HepG2 (cell line): ENCODE data around the gene ADCYAP1R1. TPM values are rescaled to one million over a fixed set of nuclear protein-coding genes. Genes with fewer than 3 reads are reported as not detected.

Experiments
- ATAC-seq: fragments of 200-7000 bp; cut with Tn5 transposase; 3 replicates; pipeline ENCODE4 v1.9.1; 2020; ENCODE audit warnings: mild to moderate bottlenecking, moderate library complexity
- BruUV-seq: library from RNA; stranded (reverse); fragments of 400-500 nt; replicated peaks from 2 replicates; lab custom pipeline; 2021; lab: Mats Ljungman, UMichigan
- CTCF ChIA-PET: fragments of 300-600 bp; formaldehyde crosslinking; extraction: SDS; loops from one replicate; lab custom pipeline; 2021; ENCODE audit warnings: low total read pairs, inconsistent platforms, low intra/inter-chr PET ratio; lab: Yijun Ruan, JAX
- POLR2A ChIA-PET: fragments of 350-600 bp; sonication (Branson Sonifier 250); formaldehyde crosslinking; loops from one replicate; lab custom pipeline; 2020; ENCODE audit warnings: antibody characterized with exemption, inconsistent platforms; lab: Yijun Ruan, JAX
- DNase-seq: peaks from one replicate; pipeline ENCODE4 v3.0.0-alpha.2; 2015; ENCODE audit warnings: low spot score
- FAIRE-seq: peaks from 3 replicates; lab custom pipeline; 2011; peaks lifted over from hg19 to GRCh38; lab: Jason Lieb, UNC
- H2AFZ ChIP-seq: one replicate; pipeline ENCODE4 v1.6.1; 2011; ENCODE audit warnings: low read length, inconsistent platforms
- H3K27ac ChIP-seq: fragments of 300-600 bp; 3 replicates; pipeline ENCODE4 v1.8.0; 2011; ENCODE audit warnings: mixed run types, mild to moderate bottlenecking, mixed read lengths, low read length, inconsistent platforms; ENCODE audit not compliant: insufficient read depth; ENCODE audit errors: extremely low read length
- H3K27me3 ChIP-seq, 2 experiments: fragments of 200-600 bp in 1 of 2; 2 replicates in 1 of 2; 3 replicates in 1 of 2; pipeline versions ENCODE4 v1.6.0 to v1.8.0; 2011; ENCODE audit warnings: low read length in 2 of 2, mild to moderate bottlenecking in 2 of 2, moderate library complexity in 2 of 2, inconsistent platforms in 1 of 2; ENCODE audit not compliant: insufficient read depth in 2 of 2, control insufficient read depth in 1 of 2
- H3K36me3 ChIP-seq, 2 experiments: fragments of 200-600 bp in 1 of 2; replicated peaks in 1 of 2; 2 replicates in 1 of 2; 3 replicates in 1 of 2; pipeline versions ENCODE4 v1.5.1 to v1.8.0; 2011; ENCODE audit warnings: low read length in 2 of 2, inconsistent platforms in 1 of 2; ENCODE audit not compliant: insufficient read depth in 2 of 2, control insufficient read depth in 1 of 2
- H3K4me1 ChIP-seq: 2 replicates; pipeline ENCODE4 v1.5.1; 2012; ENCODE audit warnings: low read length, inconsistent platforms; ENCODE audit not compliant: insufficient read depth
- H3K4me2 ChIP-seq: 2 replicates; pipeline ENCODE4 v1.6.0; 2011; ENCODE audit warnings: low read depth, low read length, inconsistent platforms
- H3K4me3 ChIP-seq, 3 experiments: fragments of 200-600 bp in 1 of 3; sonication (generic), shearing (Covaris generic) in 1 of 3; replicated peaks in 1 of 3; 2 replicates each; pipeline ENCODE4 v1.5.1; 2011 to 2016; ENCODE audit warnings: low read length in 3 of 3, inconsistent platforms in 2 of 3, low read depth in 2 of 3, mild to moderate bottlenecking in 2 of 3, control low read depth in 1 of 3, mixed read lengths in 1 of 3; ENCODE audit not compliant: insufficient read depth in 1 of 3
- H3K79me2 ChIP-seq: one replicate; pipeline ENCODE4 v1.6.1; 2011; ENCODE audit warnings: low read length, inconsistent platforms; ENCODE audit not compliant: insufficient read depth
- H3K9ac ChIP-seq: 2 replicates; pipeline ENCODE4 v1.6.0; 2011; ENCODE audit warnings: mild to moderate bottlenecking, low read depth, low read length, inconsistent platforms; ENCODE audit not compliant: insufficient read depth
- H3K9me3 ChIP-seq: 2 replicates; pipeline ENCODE4 v1.5.1; 2012; ENCODE audit warnings: mild to moderate bottlenecking, low read length
- H4K20me1 ChIP-seq: 2 replicates; pipeline ENCODE4 v1.6.0; 2011; ENCODE audit warnings: inconsistent platforms, mild to moderate bottlenecking, low read length, moderate library complexity; ENCODE audit not compliant: insufficient read depth
- ARID3A ChIP-seq: IDR thresholded peaks from 2 replicates; pipeline ENCODE4 v1.6.1; 2012; ENCODE audit warnings: low read depth, low read length, improper control_type of control experiment
- ARID5B ChIP-seq: IDR thresholded peaks from 2 replicates; pipeline ENCODE4 v1.4.0; 2020; ENCODE audit warnings: mild to moderate bottlenecking, missing genetic modification reagents
- FOXA3 ChIP-seq: IDR thresholded peaks from 2 replicates; pipeline ENCODE4 v1.6.1; 2016; ENCODE audit warnings: missing genetic modification reagents, missing compliant biosample characterization
- IKZF4 ChIP-seq: sonication (generic); formaldehyde crosslinking; IDR thresholded peaks from 2 replicates; pipeline ENCODE4 v1.5.1; 2020; ENCODE audit warnings: borderline replicate concordance, mild to moderate bottlenecking, low read depth, missing genetic modification reagents; ENCODE audit errors: not compliant biosample characterization
- MXI1 ChIP-seq: IDR thresholded peaks from 3 replicates; pipeline ENCODE4 v1.6.1; 2012; ENCODE audit warnings: low read depth, low read length, inconsistent platforms, borderline replicate concordance
- SRSF1 ChIP-seq: fragments of 200-400 bp; formaldehyde crosslinking; optimal IDR thresholded peaks from 2 replicates; pipeline ENCODE3; 2017; ENCODE audit warnings: mild to moderate bottlenecking, low read depth, low read length, moderate library complexity
- ZBTB44 ChIP-seq: sonication (generic); formaldehyde crosslinking; IDR thresholded peaks from 2 replicates; pipeline ENCODE4 v1.4.0; 2020; ENCODE audit warnings: missing genetic modification reagents
- ZNF430 ChIP-seq: sonication (generic); formaldehyde crosslinking; IDR thresholded peaks from 2 replicates; pipeline ENCODE4 v1.9.0; 2021; ENCODE audit warnings: mild to moderate bottlenecking, missing genetic modification reagents
- ZNF576 ChIP-seq: sonication (generic); formaldehyde crosslinking; IDR thresholded peaks from 2 replicates; pipeline ENCODE4 v1.4.0; 2020; ENCODE audit warnings: mild to moderate bottlenecking, missing genetic modification reagents
- WGBS: methylation state at CpG from one replicate; pipeline ENCODE4 v1.1.6; 2017; ENCODE audit warnings: low lambda C conversion rate; 5-methylcytosine and 5-hydroxymethylcytosine counted together
- in situ Hi-C: cut with HindIII; loops from 2 replicates; pipeline ENCODE4 v1.10.0; 2017; ENCODE audit warnings: low pct_unique_long_range_greater_than_20kb; ENCODE audit not compliant: extremely low pct_ligation_motif_present
- intact Hi-C: fragments of 100-400 bp; cut with micrococcal nuclease; formaldehyde crosslinking; loops from one replicate; pipeline ENCODE4 v1.10.0; 2022; ENCODE audit not compliant: unreplicated experiment
- polyA plus RNA-seq, 8 experiments: library from polyadenylated mRNA; depleted of rRNA in 3 of 8; stranded (reverse) in 7 of 8; unstranded in 1 of 8; fragments of >200 nt; fragmentation: Illumina TruSeq in 4 of 8; extraction: Trizol in 4 of 8; gene quantifications; 2 replicates each; pipeline versions ENCODE4 v1.2.1 to v1.2.3, GENCODE V29; 2011 to 2016; ENCODE audit warnings: low read depth in 4 of 8, missing spikeins in 1 of 8, mixed read lengths in 1 of 8; ENCODE audit not compliant: insufficient read depth in 1 of 8
- total RNA-seq, 5 experiments: library from RNA; depleted of rRNA; stranded (reverse); fragments of >200 nt; fragmentation: Illumina TruSeq; extraction: Trizol; gene quantifications; 2 replicates each; pipeline ENCODE4 v1.2.3, GENCODE V29; 2016; ENCODE audit warnings: low read depth in 1 of 5

ADCYAP1R1 gene
- total and polyA plus RNA-seq, 2 of the 13 experiments (the other 11 are each of a cell fraction or from before 2014, with no cell fraction given) = not detected

- ATAC-seq = no peak
- POLR2A ChIA-PET = no interaction called here
- Histone ChIP-seq H3K36me3 (no peaks in the 10 kb centered on the region), H3K79me2 (no peaks in the 10 kb centered on the region), H2AFZ (no peak overlapping the region), H4K20me1 (no peaks in the 10 kb centered on the region), H3K9me3 (no peaks in the 10 kb centered on the region), H3K9ac (no peak overlapping the region), H3K27me3 (peaks cover 0 to 2% of the 10 kb centered on the region in 2 experiments; a peak in 2 of 5 replicates), H3K4me3 (no peak overlapping the region), H3K4me2 (no peak overlapping the region), H3K27ac (no peak overlapping the region), H3K4me1 (no peaks in the 10 kb centered on the region)
- intact Hi-C loops (no loop called here), in situ Hi-C loops (no loop called here)
- CTCF ChIA-PET = no interaction called here
- WGBS = 0% methylated on average over 1 of the region's 1 CpG
- FAIRE-seq = no peak
- DNase-seq = no peak
- no TSS peak for BruUV-seq
- no peak for TF ChIP-seq SRSF1
- TF ChIP-seq ARID5B (CRISPR knock-in tag) = no peak
Measured at GRCh38 chr7:31019509-31019908, 32.6 kb upstream of the ADCYAP1R1 start.

GRCh38 chr7:31020161-31020560 lies 31.9 kb upstream of the ADCYAP1R1 start:
- intact Hi-C loops = no loop called here
- H3K4me2 ChIP-seq = no peak overlapping the region
- ChIA-PET CTCF (no interaction called here), POLR2A (no interaction called here)
- no peak overlapping the region for H3K9ac ChIP-seq
- in situ Hi-C loops = no loop called here
- H3K27me3 ChIP-seq = peaks cover 0 to 2% of the 10 kb centered on the region in 2 experiments; a peak in 2 of 5 replicates
- no peak overlapping the region for H3K27ac ChIP-seq
- no peak for FAIRE-seq
- no peaks in the 10 kb centered on the region for H3K9me3 ChIP-seq
- DNase-seq = no peak
- no peak overlapping the region for H3K4me3 ChIP-seq
- H3K4me1 ChIP-seq = no peaks in the 10 kb centered on the region
- H3K79me2 ChIP-seq = no peaks in the 10 kb centered on the region
- BruUV-seq = no TSS peak
- H2AFZ ChIP-seq = no peak overlapping the region
- no peak for ATAC-seq
- 0% methylated on average over 3 of the region's 3 CpGs for WGBS
- H4K20me1 ChIP-seq = no peaks in the 10 kb centered on the region
- H3K36me3 ChIP-seq = no peaks in the 10 kb centered on the region
- no peak for TF ChIP-seq MXI1
- TF ChIP-seq IKZF4 (CRISPR knock-in tag) = no peak
- TF ChIP-seq ZNF430 = no peak
- TF ChIP-seq ARID3A = no peak
- TF ChIP-seq ZBTB44 (CRISPR knock-in tag) = no peak
- TF ChIP-seq FOXA3 (CRISPR knock-in tag) = no peak
- TF ChIP-seq ZNF576 (CRISPR knock-in tag) = no peak
